ENCODE measurements around the gene CRB1. TPM values are rescaled to one million over a fixed set of nuclear protein-coding genes. Genes with fewer than 3 reads are reported as not detected.

CRB1 gene
- polyA plus RNA-seq, 1 experiment: not detected

- DNase-seq (ENCODE audit: low read depth, low spot score): no peak
- ChIA-PET CTCF (no interaction called here), POLR2A (no interaction called here)
- Histone ChIP-seq H3K4me3 (ENCODE audit: low read depth, low read length) (no peak overlapping the region), H3K27me3 (ENCODE audit: control insufficient read depth, insufficient read depth, low read length) (no peaks in the 10 kb centered on the region), H3K9me3 (ENCODE audit: control insufficient read depth, insufficient read depth, low read length) (no peaks in the 10 kb centered on the region), H3K27ac (ENCODE audit: low read depth, low read length) (no peak overlapping the region)
- no peak for TF ChIP-seq CTCF (IDR thresholded peaks at IDR 0.05; ENCODE audit: low read depth, low read length)
Measured at GRCh38 chr1:197413564-197413963, 145.5 kb downstream of the CRB1 start.

DNA sequence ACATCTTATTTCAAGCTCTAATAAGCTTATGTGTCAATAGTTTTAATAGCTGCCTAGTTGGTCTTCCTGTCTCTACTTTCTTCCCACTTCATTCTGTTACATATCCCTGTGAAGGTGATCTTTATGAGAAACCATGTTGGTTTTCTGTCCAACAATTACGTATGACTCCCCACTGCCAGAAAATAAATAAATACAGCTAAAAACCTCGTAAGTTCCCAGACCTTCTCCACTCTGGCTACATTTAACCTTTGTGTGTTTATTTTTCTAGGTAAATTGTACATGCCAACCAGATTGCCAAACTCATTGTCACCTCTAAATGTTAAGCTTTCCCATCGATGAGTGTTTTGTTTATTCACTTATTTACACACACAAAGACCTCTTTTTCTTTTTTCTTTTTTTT lies 147.2 kb downstream of the CRB1 start:
- CTCF ChIA-PET: interaction anchor here (1.6 kb wide), 1 partner anchor 16 kb away, joined by 7 read pairs; no protein-coding TSS in a partner anchor
- no peak for TF ChIP-seq CTCF (IDR thresholded peaks at IDR 0.05; ENCODE audit: low read depth, low read length)
- H3K27ac ChIP-seq (ENCODE audit: low read depth, low read length): no peak overlapping the region
- POLR2A ChIA-PET: no interaction called here
- no peak overlapping the region for H3K4me3 ChIP-seq (ENCODE audit: low read depth, low read length)
- H3K27me3 ChIP-seq (ENCODE audit: control insufficient read depth, insufficient read depth, low read length): no peaks in the 10 kb centered on the region
- no peak for DNase-seq (ENCODE audit: low read depth, low spot score)
- no peaks in the 10 kb centered on the region for H3K9me3 ChIP-seq (ENCODE audit: control insufficient read depth, insufficient read depth, low read length)

- H3K27me3 ChIP-seq (ENCODE audit: control insufficient read depth, insufficient read depth, low read length): no peaks in the 10 kb centered on the region
- H3K27ac ChIP-seq (ENCODE audit: low read depth, low read length): no peak overlapping the region
- no peaks in the 10 kb centered on the region for H3K9me3 ChIP-seq (ENCODE audit: control insufficient read depth, insufficient read depth, low read length)
- CTCF ChIA-PET: no interaction called here
- no peak for TF ChIP-seq CTCF (IDR thresholded peaks at IDR 0.05; ENCODE audit: low read depth, low read length)
- POLR2A ChIA-PET: no interaction called here
- DNase-seq (ENCODE audit: low read depth, low spot score): no peak
- H3K4me3 ChIP-seq (ENCODE audit: low read depth, low read length): no peak overlapping the region
Measured at GRCh38 chr1:197418693-197419092, 150.6 kb downstream of the CRB1 start.

DNA sequence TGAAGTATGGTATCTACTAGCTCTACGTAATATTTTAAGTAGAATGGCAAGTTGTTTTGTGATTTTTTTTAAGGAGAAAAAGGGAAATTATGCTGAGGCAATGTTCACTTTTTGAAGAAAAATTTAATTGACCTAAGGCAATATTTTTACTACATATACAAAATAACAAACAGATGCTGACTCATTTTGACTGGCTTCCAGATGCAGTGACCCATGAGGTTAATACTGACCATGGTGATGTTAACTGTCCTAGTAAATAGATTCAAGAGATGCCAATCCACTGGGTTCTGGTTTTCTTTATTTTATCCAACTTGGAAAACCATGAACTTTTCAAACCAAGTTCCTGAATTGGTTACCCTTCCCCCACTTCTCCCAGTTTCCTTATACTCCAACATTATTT lies 154.9 kb downstream of the CRB1 start:
- H3K4me3 ChIP-seq (ENCODE audit: low read depth, low read length): no peak overlapping the region
- no peak overlapping the region for H3K27ac ChIP-seq (ENCODE audit: low read depth, low read length)
- POLR2A ChIA-PET: no interaction called here
- CTCF ChIA-PET: no interaction called here
- TF ChIP-seq CTCF (IDR thresholded peaks at IDR 0.05; ENCODE audit: low read depth, low read length): no peak
- DNase-seq (ENCODE audit: low read depth, low spot score): no peak
- no peaks in the 10 kb centered on the region for H3K27me3 ChIP-seq (ENCODE audit: control insufficient read depth, insufficient read depth, low read length)
- no peaks in the 10 kb centered on the region for H3K9me3 ChIP-seq (ENCODE audit: control insufficient read depth, insufficient read depth, low read length)

DNA sequence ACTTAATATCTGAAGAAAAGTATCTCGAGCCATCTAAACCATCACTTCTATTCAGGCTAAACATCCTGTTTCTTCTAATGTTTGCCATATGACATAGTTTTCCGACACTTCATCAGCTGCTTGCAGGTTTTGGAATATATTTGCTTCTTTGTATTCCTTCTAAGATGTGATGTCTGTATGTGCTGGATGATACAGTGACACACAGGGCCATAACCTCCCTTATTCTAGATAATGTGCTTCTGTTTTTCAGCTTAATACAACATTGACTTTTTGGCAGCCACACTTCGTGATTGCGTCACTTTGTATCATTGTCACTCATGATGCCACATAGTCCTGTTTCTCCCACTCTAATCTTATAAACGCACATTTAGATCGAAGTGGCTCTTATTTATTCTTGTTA lies 156.3 kb downstream of the CRB1 start:
- no peaks in the 10 kb centered on the region for H3K27me3 ChIP-seq (ENCODE audit: control insufficient read depth, insufficient read depth, low read length)
- DNase-seq (ENCODE audit: low read depth, low spot score): no peak
- ChIA-PET POLR2A (no interaction called here), CTCF (interaction anchor here (0.5 kb wide), 1 partner anchor 1299 kb away, joined by 4 read pairs; no protein-coding TSS in a partner anchor)
- H3K9me3 ChIP-seq (ENCODE audit: control insufficient read depth, insufficient read depth, low read length): no peaks in the 10 kb centered on the region
- H3K4me3 ChIP-seq (ENCODE audit: low read depth, low read length): no peak overlapping the region
- no peak overlapping the region for H3K27ac ChIP-seq (ENCODE audit: low read depth, low read length)
- TF ChIP-seq CTCF (IDR thresholded peaks at IDR 0.05; ENCODE audit: low read depth, low read length): no peak
